ENCODE results near the gene SLITRK5.
A peak's percentile ranks its signal among the peaks of the same experiment; 100 is the strongest.

SLITRK5 gene

DNA sequence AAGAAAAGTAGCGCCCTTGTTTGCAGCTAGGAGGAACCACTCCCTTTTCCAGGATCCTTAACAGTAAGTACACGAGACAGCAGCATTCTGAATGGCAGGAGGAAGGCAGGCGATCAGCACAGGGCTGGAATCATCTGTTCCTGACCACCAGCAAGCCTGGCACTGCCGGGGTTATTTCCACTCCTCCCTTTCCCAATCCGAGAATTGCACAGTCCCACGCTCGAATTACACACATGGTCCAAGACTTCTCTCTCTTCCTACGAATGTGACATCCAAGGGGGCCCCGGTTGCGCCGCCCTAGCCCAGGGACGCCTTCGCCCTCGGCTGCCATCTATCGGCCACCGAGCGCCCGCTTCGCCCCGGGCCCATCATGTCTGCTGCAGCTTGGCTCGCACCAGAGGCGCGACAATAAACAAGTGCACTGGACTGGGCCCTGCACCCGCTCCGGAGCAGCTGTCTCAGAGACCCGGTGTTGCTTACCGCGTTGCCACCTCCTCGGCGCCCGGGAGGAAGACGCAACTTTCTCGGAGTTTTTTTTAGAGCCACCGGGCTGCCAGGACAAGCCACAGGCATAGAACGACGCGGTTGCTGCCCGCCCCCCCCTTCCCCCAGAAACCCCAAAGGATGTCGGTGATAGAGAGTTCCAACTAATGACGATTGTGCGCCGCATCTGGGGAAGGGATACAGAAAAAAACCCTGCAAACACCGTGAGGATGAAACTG, at the start of gene SLITRK5:
Gene SLITRK5 (plus strand): TSS at position 341 of the 722 bp plus-strand sequence. CDS start 4,018 bp downstream, outside the sequence.
- peak; percentile 92 for DNase-seq (ENCODE audit: low spot score)

DNA sequence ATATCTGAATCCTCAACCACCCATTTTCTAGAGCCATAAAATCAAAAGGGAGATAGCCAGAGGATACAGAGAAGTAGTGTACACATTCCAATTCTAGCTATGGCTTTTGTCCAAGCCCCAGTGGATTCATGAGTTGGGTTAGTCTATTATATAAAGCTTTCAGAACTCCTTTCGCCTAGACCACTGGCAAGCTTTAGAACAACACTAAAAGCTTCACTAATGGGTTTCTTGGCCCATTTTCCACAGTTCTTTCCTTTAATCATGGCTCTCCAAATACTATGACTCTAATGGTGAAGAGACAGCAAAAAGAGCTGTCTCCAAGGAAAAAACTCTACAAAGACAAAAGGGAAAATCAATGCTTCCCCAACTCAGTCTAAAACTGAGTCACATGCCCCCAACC, 48.2 kb upstream of the SLITRK5 start:
- DNase-seq (ENCODE audit: low spot score): no peak

DNA sequence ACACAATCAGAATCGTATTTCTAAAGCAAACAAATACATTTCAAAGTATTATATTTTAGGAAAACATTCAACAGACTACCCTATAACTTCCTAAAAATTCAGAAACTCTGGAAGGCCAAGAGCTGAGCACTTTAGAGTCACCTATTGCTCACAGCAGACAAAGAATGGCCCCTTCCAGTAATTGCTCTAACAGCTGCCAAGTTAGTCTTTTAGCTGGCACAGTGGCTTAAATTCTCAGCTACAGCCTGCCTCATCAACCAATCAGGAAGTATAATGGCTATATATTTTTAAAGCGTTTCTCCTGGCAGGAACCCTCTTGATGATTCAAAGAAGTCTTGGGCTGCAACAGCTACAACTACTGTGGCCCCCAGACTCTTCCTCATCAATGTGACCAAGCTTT, 14.9 kb upstream of the SLITRK5 start:
- DNase-seq (ENCODE audit: low spot score): no peak

GRCh38 chr13:87661471-87661870, 9.7 kb upstream of the SLITRK5 start:
- no peak for DNase-seq (ENCODE audit: low spot score)

DNA sequence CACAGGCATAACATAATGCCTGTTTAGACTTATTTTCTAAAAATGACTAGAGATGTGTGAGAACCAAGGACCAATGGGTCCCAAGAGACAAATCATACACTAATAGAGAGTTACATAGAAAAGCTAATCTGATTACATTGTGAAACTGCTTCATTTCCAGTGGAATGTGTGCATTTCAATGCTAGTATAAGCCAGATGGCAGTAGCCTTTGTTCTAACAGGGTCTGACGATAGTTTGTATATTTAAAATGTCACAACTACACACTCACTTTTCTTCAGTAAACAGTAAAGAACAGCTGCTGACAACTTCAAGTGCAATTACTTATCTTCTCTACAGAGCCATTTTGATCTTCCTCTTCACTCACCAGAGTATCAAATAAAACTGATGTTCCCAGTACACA, 4.3 kb upstream of the SLITRK5 start:
- DNase-seq (ENCODE audit: low spot score): no peak

DNA sequence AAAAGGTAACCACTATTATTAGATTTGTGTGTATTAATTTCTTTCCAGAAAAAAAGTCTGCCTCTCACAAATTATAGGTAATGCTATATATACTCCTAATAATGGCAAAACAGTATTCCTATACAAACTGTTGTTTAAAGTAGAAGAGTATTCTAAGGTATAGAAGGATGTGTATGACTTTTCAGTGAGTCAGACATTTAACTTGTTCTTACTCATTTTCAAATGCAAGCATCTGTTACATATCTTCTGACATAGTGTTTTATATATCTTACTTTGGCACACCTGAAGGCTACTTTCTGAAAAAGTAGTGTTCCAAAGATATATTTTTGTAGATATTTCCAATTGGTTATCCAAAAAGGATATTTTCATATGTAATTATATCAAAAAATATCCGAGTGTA, 3.5 kb upstream of the SLITRK5 start:
- DNase-seq (ENCODE audit: low spot score): no peak

DNA sequence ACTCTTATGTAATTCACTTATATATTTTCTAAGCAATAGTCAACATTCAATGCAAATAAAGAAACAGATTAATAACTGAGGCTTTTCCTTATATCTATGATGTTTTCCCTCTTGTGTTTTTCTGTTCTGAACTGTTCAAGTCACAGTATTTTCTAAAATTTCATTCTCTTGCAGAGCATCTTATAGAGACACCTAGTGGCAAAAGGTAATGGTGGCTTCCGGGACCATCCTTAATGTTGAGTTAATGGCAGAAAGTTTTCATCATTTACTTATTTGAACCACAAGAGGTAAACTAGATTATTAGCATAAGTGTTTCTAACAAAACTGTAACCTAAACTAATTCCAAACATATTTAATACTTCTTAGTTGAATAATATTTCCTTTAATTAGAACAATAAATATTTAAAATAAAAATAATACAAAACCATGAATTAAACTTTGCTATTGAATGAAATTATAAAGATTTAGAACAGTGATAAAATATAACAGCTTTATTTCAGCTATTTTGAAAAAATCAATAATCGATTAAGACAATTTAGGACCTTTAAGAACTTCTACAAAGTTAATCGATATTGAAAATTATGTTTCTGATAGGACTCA, 1.7 kb upstream of the SLITRK5 start:
- DNase-seq (ENCODE audit: low spot score): peak; percentile 70

GRCh38 chr13:87671753-87672605, 808 bp downstream of the SLITRK5 start:
- peak; percentile 21 for DNase-seq (ENCODE audit: low spot score)

DNA sequence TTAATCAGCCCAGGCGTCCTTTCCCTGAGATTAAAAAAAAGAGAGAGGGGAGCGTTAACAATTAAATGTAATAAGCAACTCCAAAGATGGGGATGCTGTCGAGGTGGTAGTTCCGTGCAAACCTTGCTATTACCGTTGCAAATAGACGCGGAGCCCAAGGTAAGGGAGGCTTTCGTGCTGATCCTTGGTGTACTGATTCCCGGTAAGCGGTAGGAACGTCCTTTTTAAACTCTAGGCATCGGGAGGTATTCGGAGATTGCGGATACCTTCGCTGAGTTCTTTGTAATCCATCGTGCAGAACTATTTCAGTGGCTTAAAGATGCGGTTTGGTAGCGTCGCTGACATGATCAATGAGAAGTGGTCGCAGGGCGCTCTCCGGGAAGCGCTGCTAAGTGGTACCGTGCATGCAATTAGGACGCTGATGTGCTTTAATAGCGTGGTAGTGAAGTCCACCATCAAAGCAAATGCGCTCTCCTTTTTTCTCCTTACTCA, 3.1 kb downstream of the SLITRK5 start:
- peak; percentile 46 for DNase-seq (ENCODE audit: low spot score)

DNA sequence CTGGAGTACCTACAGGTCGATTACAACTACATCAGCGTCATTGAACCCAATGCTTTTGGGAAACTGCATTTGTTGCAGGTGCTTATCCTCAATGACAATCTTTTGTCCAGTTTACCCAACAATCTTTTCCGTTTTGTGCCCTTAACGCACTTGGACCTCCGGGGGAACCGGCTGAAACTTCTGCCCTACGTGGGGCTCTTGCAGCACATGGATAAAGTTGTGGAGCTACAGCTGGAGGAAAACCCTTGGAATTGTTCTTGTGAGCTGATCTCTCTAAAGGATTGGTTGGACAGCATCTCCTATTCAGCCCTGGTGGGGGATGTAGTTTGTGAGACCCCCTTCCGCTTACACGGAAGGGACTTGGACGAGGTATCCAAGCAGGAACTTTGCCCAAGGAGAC, 4.7 kb downstream of the SLITRK5 start:
- DNase-seq (ENCODE audit: low spot score): no peak

DNA sequence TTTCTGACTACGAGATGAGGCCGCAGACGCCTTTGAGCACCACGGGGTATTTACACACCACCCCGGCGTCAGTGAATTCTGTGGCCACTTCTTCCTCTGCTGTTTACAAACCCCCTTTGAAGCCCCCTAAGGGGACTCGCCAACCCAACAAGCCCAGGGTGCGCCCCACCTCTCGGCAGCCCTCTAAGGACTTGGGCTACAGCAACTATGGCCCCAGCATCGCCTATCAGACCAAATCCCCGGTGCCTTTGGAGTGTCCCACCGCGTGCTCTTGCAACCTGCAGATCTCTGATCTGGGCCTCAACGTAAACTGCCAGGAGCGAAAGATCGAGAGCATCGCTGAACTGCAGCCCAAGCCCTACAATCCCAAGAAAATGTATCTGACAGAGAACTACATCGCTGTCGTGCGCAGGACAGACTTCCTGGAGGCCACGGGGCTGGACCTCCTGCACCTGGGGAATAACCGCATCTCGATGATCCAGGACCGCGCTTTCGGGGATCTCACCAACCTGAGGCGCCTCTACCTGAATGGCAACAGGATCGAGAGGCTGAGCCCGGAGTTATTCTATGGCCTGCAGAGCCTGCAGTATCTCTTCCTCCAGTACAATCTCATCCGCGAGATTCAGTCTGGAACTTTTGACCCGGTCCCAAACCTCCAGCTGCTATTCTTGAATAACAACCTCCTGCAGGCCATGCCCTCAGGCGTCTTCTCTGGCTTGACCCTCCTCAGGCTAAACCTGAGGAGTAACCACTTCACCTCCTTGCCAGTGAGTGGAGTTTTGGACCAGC, 5.3 kb downstream of the SLITRK5 start:
- no peak for DNase-seq (ENCODE audit: low spot score)

DNA sequence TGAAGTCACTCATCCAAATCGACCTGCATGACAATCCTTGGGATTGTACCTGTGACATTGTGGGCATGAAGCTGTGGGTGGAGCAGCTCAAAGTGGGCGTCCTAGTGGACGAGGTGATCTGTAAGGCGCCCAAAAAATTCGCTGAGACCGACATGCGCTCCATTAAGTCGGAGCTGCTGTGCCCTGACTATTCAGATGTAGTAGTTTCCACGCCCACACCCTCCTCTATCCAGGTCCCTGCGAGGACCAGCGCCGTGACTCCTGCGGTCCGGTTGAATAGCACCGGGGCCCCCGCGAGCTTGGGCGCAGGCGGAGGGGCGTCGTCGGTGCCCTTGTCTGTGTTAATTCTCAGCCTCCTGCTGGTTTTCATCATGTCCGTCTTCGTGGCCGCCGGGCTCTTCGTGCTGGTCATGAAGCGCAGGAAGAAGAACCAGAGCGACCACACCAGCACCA, 5.9 kb downstream of the SLITRK5 start:
- no peak for DNase-seq (ENCODE audit: low spot score)

DNA sequence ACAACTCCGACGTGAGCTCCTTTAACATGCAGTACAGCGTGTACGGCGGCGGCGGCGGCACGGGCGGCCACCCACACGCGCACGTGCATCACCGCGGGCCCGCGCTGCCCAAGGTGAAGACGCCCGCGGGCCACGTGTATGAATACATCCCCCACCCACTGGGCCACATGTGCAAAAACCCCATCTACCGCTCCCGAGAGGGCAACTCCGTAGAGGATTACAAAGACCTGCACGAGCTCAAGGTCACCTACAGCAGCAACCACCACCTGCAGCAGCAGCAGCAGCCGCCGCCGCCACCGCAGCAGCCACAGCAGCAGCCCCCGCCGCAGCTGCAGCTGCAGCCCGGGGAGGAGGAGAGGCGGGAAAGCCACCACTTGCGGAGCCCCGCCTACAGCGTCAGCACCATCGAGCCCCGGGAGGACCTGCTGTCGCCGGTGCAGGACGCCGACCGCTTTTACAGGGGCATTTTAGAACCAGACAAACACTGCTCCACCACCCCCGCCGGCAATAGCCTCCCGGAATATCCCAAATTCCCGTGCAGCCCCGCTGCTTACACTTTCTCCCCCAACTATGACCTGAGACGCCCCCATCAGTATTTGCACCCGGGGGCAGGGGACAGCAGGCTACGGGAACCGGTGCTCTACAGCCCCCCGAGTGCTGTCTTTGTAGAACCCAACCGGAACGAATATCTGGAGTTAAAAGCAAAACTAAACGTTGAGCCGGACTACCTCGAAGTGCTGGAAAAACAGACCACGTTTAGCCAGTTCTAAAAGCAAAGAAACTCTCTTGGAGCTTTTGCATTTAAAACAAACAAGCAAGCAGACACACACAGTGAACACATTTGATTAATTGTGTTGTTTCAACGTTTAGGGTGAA, 6.6 kb downstream of the SLITRK5 start:
- DNase-seq (ENCODE audit: low spot score): no peak

DNA sequence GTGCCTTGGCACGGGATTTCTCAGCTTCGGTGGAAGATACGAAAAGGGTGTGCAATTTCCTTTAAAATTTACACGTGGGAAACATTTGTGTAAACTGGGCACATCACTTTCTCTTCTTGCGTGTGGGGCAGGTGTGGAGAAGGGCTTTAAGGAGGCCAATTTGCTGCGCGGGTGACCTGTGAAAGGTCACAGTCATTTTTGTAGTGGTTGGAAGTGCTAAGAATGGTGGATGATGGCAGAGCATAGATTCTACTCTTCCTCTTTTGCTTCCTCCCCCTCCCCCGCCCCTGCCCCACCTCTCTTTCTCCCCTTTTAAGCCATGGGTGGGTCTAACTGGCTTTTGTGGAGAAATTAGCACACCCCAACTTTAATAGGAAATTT, 7.2 kb downstream of the SLITRK5 start:
- no peak for DNase-seq (ENCODE audit: low spot score)

GRCh38 chr13:87680298-87680697, 9.1 kb downstream of the SLITRK5 start:
- DNase-seq (ENCODE audit: low spot score): peak; percentile 41

DNA sequence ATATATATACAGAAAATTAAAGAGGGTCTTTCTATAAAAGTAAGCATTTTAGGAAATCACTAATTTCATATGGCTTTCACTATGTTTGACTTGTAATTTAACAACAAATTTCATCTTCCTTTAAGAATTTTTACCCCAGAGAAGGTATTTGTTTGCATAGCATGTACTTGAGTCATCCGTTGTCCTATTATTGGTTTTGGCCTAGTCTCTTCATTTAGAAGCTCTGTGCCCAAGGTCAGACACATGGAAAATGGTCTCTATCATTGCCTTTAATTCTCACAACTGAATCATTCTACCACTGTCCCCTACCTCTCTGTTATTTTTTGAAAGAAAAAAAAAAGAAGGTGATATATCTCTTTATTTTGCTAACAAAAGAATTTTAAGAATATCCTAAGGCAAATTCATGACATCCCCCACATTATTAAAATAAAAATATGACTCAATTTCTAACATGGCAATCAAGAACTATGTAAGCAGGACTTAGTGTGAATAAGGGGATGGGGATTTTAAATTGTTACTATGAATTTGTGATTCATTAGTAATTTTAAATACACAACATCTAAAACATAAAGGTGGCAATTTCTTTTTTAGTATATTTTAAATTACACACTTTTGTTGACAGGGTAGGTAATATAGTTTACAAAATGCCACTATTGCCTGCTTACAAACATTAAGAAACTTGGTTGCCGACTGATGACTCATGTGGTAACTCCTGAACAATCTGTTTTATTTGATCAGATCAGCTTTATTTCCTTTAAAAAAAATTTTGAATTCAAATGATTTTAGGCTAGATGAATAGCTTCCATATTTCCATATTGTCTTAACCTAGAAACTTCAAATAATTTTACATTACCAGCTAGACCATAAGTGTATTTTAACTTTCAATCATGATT, 13.9 kb downstream of the SLITRK5 start:
- no peak for DNase-seq (ENCODE audit: low spot score)

DNA sequence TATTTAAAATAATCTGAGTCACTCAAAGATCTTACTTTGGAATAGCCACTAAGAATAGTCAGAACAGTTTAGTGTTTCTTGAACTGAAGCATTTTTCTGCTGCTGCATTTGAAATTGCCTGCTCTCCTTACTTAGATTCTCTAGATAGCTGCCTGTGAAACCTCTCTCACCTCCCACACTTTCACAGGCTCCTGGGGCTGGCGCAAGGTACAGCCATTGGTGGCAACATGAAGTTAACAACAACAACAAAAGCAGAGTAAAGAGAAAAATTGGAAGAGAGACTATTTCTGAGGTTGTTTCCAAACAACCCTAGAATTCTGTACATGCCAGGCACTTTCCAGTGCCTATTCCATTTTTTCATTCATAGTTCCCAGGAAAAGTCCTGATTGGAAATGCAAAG, 25.3 kb downstream of the SLITRK5 start:
- DNase-seq (ENCODE audit: low spot score): no peak

- no peak for DNase-seq (ENCODE audit: low spot score)
Measured at GRCh38 chr13:87698268-87698667, 27.1 kb downstream of the SLITRK5 start.

GRCh38 chr13:87709947-87710346, 38.8 kb downstream of the SLITRK5 start:
- no peak for DNase-seq (ENCODE audit: low spot score)

DNA sequence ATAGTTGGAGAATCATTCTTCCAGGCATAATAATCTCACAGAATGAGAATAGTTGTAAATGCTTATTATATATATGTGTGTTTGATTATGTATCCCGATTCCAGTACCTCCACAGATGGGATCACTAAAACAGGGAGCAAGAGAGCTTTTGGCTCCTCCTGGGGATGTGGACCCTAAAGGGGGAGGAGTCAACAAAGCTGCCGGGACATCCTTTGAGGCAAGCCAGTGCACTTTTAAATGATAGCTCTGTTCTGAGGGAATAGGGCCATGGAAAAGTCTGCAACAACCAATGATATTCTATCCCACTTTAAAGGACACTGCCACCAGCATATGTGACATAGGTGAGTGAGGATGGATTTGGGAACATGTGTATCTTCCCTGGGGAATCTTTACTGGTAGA, 40.8 kb downstream of the SLITRK5 start:
- DNase-seq (ENCODE audit: low spot score): no peak
